NCI-H1417 (cell line): ENCODE data around the gene EXOSC5.

ENCODE experiments used
- DNase-seq, 3 experiments: peaks; one replicate each; lab custom pipeline; 2025; lab: John Stamatoyannopoulos, UW

Gene EXOSC5

GRCh38 chr19:41341669-41342490 lies 55.3 kb downstream of the EXOSC5 start:
- peak in 2 of 3 experiments; percentile 11 to 36 for DNase-seq

- no peak for DNase-seq
Observed at GRCh38 chr19:41339936-41340335, 57.2 kb downstream of the EXOSC5 start.
